H1 (cell line): Measurements from ENCODE around the gene SERGEF. TPM values are rescaled to one million over a fixed set of nuclear protein-coding genes. Genes with fewer than 3 reads are reported as not detected.

Experiments used
- BACH1 ChIP-seq: IDR thresholded peaks from 2 replicates; pipeline ENCODE4 v1.6.1; 2012; ENCODE audit warnings: low read length, improper control_type of control experiment
- BRCA1 ChIP-seq: IDR thresholded peaks from 2 replicates; pipeline ENCODE4 v1.6.1; 2012; ENCODE audit warnings: low read depth, low read length, improper control_type of control experiment
- PHF8 ChIP-seq: fragments of 200-600 bp; sonication (generic); conservative IDR thresholded peaks from 2 replicates; pipeline ENCODE4 v1.7.1; 2012; ENCODE audit warnings: low read depth, mild to moderate bottlenecking, inconsistent platforms, low read length, moderate library complexity
- RAD21 ChIP-seq, 2 experiments: IDR thresholded peaks in 1 of 2; conservative IDR thresholded peaks in 1 of 2; 2 replicates each; pipeline ENCODE4 v1.6.1; 2011; ENCODE audit warnings: low read depth in 2 of 2, low read length in 2 of 2, improper control_type of control experiment in 1 of 2, inconsistent platforms in 1 of 2, mild to moderate bottlenecking in 1 of 2, moderate library complexity in 1 of 2
- SP4 ChIP-seq: IDR thresholded peaks from 2 replicates; pipeline ENCODE4 v1.6.1; 2012; ENCODE audit warnings: low read length, inconsistent platforms
- polyA plus RNA-seq, 7 experiments: library from polyadenylated mRNA; depleted of rRNA in 3 of 7; stranded (reverse) in 5 of 7; unstranded in 2 of 7; fragments of >200 nt in 5 of 7; fragments of 200-250 nt in 2 of 7; gene quantifications; 1 replicate in 5 of 7; 2 replicates in 1 of 7; 4 replicates in 1 of 7; pipeline versions ENCODE4 v1.2.1 to v1.2.3, GENCODE V29; 2011 to 2013; ENCODE audit warnings: missing spikeins in 2 of 7, mixed read lengths in 2 of 7
- total RNA-seq: library from RNA; stranded (reverse); fragmentation: NEBNext Ultra II Directional; extraction: Animal tissue kit (Norgen Biotek cat#: 25700); gene quantifications from 2 replicates; pipeline ENCODE4 v1.2.1, GENCODE V29; 2021
- TF ChIP-seq, protein P1 (sequence below), 3 experiments: IDR thresholded peaks; 1 replicate in 2 of 3; 2 replicates in 1 of 3; pipeline versions ENCODE4 v1.5.1 to v1.6.1; 2011; ENCODE audit warnings: low read length in 3 of 3, mild to moderate bottlenecking in 3 of 3, inconsistent platforms in 2 of 3, low read depth in 1 of 3, moderate library complexity in 1 of 3; ENCODE audit not compliant: insufficient read depth in 1 of 3; ENCODE audit errors: control extremely low read depth in 1 of 3

Gene SERGEF
- total and polyA plus RNA-seq, 2 of the 8 experiments (the other 6 are each of a cell fraction or from before 2014, with no cell fraction given), result 16.6 to 28.8 TPM

DNA sequence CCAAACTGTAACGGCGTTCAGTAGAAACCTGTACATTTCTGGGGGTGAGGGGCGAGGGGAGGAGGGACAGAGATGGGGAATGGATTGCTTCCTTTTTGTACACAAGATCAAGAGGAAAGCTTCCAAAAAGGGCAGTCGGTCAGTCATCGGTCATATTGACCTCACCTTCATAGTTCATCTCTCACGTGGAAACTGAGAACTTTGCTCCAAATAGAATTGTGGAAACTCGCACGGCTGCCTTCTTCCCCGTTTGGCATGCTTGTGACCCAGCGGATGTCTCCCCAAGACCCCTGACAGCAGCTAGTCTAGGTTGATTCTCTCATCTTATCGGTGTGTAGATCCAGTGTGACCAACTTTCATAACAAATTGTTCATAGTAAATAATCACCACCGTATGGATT, 230.7 kb downstream of the SERGEF start (continued):
- TF ChIP-seq PHF8 (no peak), BRCA1 (no peak), BACH1 (no peak), RAD21 (IDR thresholded peaks at IDR 0.05 in 1 of 2, conservative IDR thresholded peaks at IDR 0.05 in 1 of 2; ENCODE audit: low read depth in 2 of 2, low read length in 2 of 2) (no peak), SP4 (no peak)
- TF ChIP-seq, protein P1, sequence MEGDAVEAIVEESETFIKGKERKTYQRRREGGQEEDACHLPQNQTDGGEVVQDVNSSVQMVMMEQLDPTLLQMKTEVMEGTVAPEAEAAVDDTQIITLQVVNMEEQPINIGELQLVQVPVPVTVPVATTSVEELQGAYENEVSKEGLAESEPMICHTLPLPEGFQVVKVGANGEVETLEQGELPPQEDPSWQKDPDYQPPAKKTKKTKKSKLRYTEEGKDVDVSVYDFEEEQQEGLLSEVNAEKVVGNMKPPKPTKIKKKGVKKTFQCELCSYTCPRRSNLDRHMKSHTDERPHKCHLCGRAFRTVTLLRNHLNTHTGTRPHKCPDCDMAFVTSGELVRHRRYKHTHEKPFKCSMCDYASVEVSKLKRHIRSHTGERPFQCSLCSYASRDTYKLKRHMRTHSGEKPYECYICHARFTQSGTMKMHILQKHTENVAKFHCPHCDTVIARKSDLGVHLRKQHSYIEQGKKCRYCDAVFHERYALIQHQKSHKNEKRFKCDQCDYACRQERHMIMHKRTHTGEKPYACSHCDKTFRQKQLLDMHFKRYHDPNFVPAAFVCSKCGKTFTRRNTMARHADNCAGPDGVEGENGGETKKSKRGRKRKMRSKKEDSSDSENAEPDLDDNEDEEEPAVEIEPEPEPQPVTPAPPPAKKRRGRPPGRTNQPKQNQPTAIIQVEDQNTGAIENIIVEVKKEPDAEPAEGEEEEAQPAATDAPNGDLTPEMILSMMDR (IDR thresholded peaks at IDR 0.05; ENCODE audit: control extremely low read depth in 1 of 3, insufficient read depth in 1 of 3, low read depth in 1 of 3, low read length in 3 of 3), result no peak
